K562 (cell line): ENCODE results near the gene TRAK1. TPM values are rescaled to one million over a fixed set of nuclear protein-coding genes. Genes with fewer than 3 reads are reported as not detected.

ENCODE experiments used
- ATAC-seq: fragments of 200-7000 bp; cut with Tn5 transposase; 3 replicates; pipeline ENCODE4 v1.9.1; 2020; ENCODE audit warnings: moderate library complexity
- BruUV-seq: library from RNA; stranded (reverse); fragments of 400-500 nt; replicated peaks from 2 replicates; lab custom pipeline; 2021; lab: Mats Ljungman, UMichigan
- CTCF ChIA-PET: fragments of 300-600 bp; formaldehyde crosslinking; extraction: SDS; loops from one replicate; lab custom pipeline; 2021; ENCODE audit warnings: low intra/inter-chr PET ratio; lab: Yijun Ruan, JAX
- POLR2A ChIA-PET: fragments of 300-600, 350-650 bp; sonication (Branson Sonifier 250); formaldehyde crosslinking; extraction: SDS; loops from one replicate; lab custom pipeline; 2021; ENCODE audit warnings: antibody characterized with exemption, inconsistent platforms; lab: Yijun Ruan, JAX
- DNase-seq, 4 experiments: peaks; one replicate each; pipeline versions ENCODE4 v3.0.0 to v3.0.0-alpha.2; 2011 to 2018; ENCODE audit warnings: low spot score in 3 of 4, mixed read lengths in 3 of 4; ENCODE audit errors: extremely low read depth in 1 of 4
- FAIRE-seq: peaks from 2 replicates; lab custom pipeline; 2011; peaks lifted over from hg19 to GRCh38; lab: Jason Lieb, UNC
- H2AFZ ChIP-seq: 2 replicates; pipeline ENCODE4 v1.6.0; 2011; ENCODE audit warnings: low read depth, low read length, control low read depth, inconsistent platforms
- H3K27ac ChIP-seq: fragments of 200-600 bp; 3 replicates; pipeline ENCODE4 v1.8.0; 2011; ENCODE audit warnings: low read depth, mild to moderate bottlenecking, control low read depth, inconsistent platforms, low read length, moderate library complexity, mixed read lengths; ENCODE audit errors: extremely low read depth
- H3K27me3 ChIP-seq, 2 experiments: fragments of 300-600 bp in 1 of 2; 2 replicates in 1 of 2; 3 replicates in 1 of 2; pipeline versions ENCODE4 v1.6.0 to v1.8.0; 2011; ENCODE audit warnings: inconsistent platforms in 2 of 2, low read length in 2 of 2, mild to moderate bottlenecking in 1 of 2, mixed read lengths in 1 of 2, moderate library complexity in 1 of 2; ENCODE audit not compliant: control insufficient read depth in 2 of 2, insufficient read depth in 2 of 2
- H3K36me3 ChIP-seq: fragments of 300-600 bp; 3 replicates; pipeline ENCODE4 v1.8.0; 2011; ENCODE audit warnings: mild to moderate bottlenecking, low read length, inconsistent platforms; ENCODE audit not compliant: control insufficient read depth, insufficient read depth
- H3K4me1 ChIP-seq, 2 experiments: fragments of 200-600 bp in 1 of 2; replicated peaks in 1 of 2; 2 replicates in 1 of 2; 3 replicates in 1 of 2; pipeline versions ENCODE4 v1.5.1 to v1.8.0; 2011; ENCODE audit warnings: inconsistent platforms in 2 of 2, low read length in 2 of 2, mild to moderate bottlenecking in 1 of 2, mixed read lengths in 1 of 2, moderate library complexity in 1 of 2; ENCODE audit not compliant: control insufficient read depth in 2 of 2, insufficient read depth in 2 of 2
- H3K4me2 ChIP-seq: 2 replicates; pipeline ENCODE4 v1.6.1; 2011; ENCODE audit warnings: low read length, control low read depth, inconsistent platforms, mixed read lengths; ENCODE audit not compliant: insufficient read depth
- H3K4me3 ChIP-seq: fragments of 200-600 bp; sonication (generic), shearing (Covaris generic); 2 replicates; pipeline ENCODE4 v1.5.1; 2016; ENCODE audit warnings: control low read depth, inconsistent platforms
- H3K79me2 ChIP-seq: fragments of 200-600 bp; 3 replicates; pipeline ENCODE4 v1.8.0; 2011; ENCODE audit warnings: low read length, inconsistent platforms; ENCODE audit not compliant: control insufficient read depth, insufficient read depth
- H3K9ac ChIP-seq, 2 experiments: 2 replicates each; pipeline versions ENCODE4 v1.6.0 to v1.6.1; 2011; ENCODE audit warnings: low read depth in 2 of 2, low read length in 2 of 2, control low read depth in 1 of 2, inconsistent platforms in 1 of 2, mild to moderate bottlenecking in 1 of 2, mixed read lengths in 1 of 2; ENCODE audit not compliant: insufficient read depth in 1 of 2
- H3K9me1 ChIP-seq: one replicate; pipeline ENCODE4 v1.6.0; 2011; ENCODE audit warnings: inconsistent platforms, mild to moderate bottlenecking, low read length, moderate library complexity; ENCODE audit not compliant: control insufficient read depth, insufficient read depth
- H3K9me3 ChIP-seq: replicated peaks from 2 replicates; pipeline ENCODE4 v1.5.1; 2011; ENCODE audit warnings: low read depth, low read length, inconsistent platforms; ENCODE audit not compliant: control insufficient read depth, insufficient read depth
- H4K20me1 ChIP-seq: replicated peaks from 2 replicates; pipeline ENCODE4 v1.6.1; 2011; ENCODE audit warnings: low read length, inconsistent platforms, mixed read lengths; ENCODE audit not compliant: control insufficient read depth, insufficient read depth
- NR2C1 ChIP-seq, 2 experiments: fragments of 450-650 bp; IDR thresholded peaks; 2 replicates each; pipeline ENCODE4 v1.6.1; 2017; ENCODE audit warnings: mild to moderate bottlenecking in 2 of 2, antibody characterized with exemption in 1 of 2, inconsistent platforms in 1 of 2, missing compliant biosample characterization in 1 of 2, missing genetic modification characterization in 1 of 2
- PBX2 ChIP-seq, 2 experiments: IDR thresholded peaks in 1 of 2; conservative IDR thresholded peaks in 1 of 2; 2 replicates each; pipeline ENCODE4 v1.6.1; 2016; ENCODE audit warnings: low read depth in 2 of 2, mild to moderate bottlenecking in 1 of 2, missing compliant biosample characterization in 1 of 2, missing genetic modification characterization in 1 of 2, moderate library complexity in 1 of 2
- PREB ChIP-seq: sonication (generic); formaldehyde crosslinking; IDR thresholded peaks from 2 replicates; pipeline ENCODE4 v1.8.1; 2023; ENCODE audit warnings: mild to moderate bottlenecking, missing genetic modification reagents
- ZBTB1 ChIP-seq: sonication (generic); formaldehyde crosslinking; IDR thresholded peaks from 2 replicates; pipeline ENCODE4 v1.8.1; 2023; ENCODE audit warnings: missing genetic modification reagents, low read depth, mild to moderate bottlenecking, borderline replicate concordance
- ZBTB43 ChIP-seq: sonication (generic); formaldehyde crosslinking; IDR thresholded peaks from 2 replicates; pipeline ENCODE4 v1.8.0; 2023; ENCODE audit warnings: mild to moderate bottlenecking, missing genetic modification reagents
- ZNF316 ChIP-seq: fragments of 450-650 bp; IDR thresholded peaks from 2 replicates; pipeline ENCODE4 v1.6.1; 2016
- ZNF518B ChIP-seq: fragments of 250-450 bp; sonication (Bioruptor Pico); IDR thresholded peaks from 2 replicates; pipeline ENCODE4 v1.5.0; 2021; ENCODE audit warnings: mild to moderate bottlenecking, moderate library complexity
- WGBS: fragments of 100-300 bp; shearing (Covaris generic); methylation state at CpG from one replicate; pipeline ENCODE4 v1.1.6; 2016; ENCODE audit warnings: low coverage, mixed read lengths; ENCODE audit not compliant: insufficient coverage; ENCODE audit errors: missing lambda C conversion rate; 5-methylcytosine and 5-hydroxymethylcytosine counted together
- in situ Hi-C: fragments of 300-500 bp; cut with MboI; formaldehyde crosslinking; loops from 4 replicates; pipeline ENCODE4 v1.15.0; 2018; ENCODE audit warnings: inconsistent platforms, mixed read lengths
- intact Hi-C: fragments of 100-400 bp; cut with micrococcal nuclease; formaldehyde crosslinking; loops from 2 replicates; pipeline ENCODE4 v1.14.2; 2022
- polyA plus RNA-seq, 8 experiments: library from polyadenylated mRNA; depleted of rRNA in 4 of 8; stranded (reverse) in 5 of 8; unstranded in 3 of 8; fragments of >200 nt; fragmentation: Nextera tagmentation in 2 of 8; fragmentation: Illumina TruSeq in 1 of 8; extraction: Ambion mirVana in 2 of 8; extraction: Trizol in 1 of 8; gene quantifications; 2 replicates each; pipeline versions ENCODE4 v1.2.1 to v1.2.3, GENCODE V29; 2011 to 2014; ENCODE audit warnings: inconsistent platforms in 1 of 8, missing spikeins in 1 of 8
- total RNA-seq, 7 experiments: library from RNA; depleted of rRNA in 6 of 7; stranded (reverse); fragments of >200 nt in 6 of 7; fragmentation: Illumina TruSeq in 2 of 7; extraction: Trizol in 2 of 7; gene quantifications; 2 replicates each; pipeline versions ENCODE4 v1.2.1 to v1.2.3, GENCODE V29; 2011 to 2021; ENCODE audit warnings: low replicate concordance in 1 of 7

The TRAK1 gene
- total and polyA plus RNA-seq, 9 of the 15 experiments (the other 6 are each of a cell fraction or from before 2014, with no cell fraction given): 5.3 to 28.5 (median 17.5) TPM

- TF ChIP-seq ZNF518B (CRISPR knock-in tag): no peak
- no peak for TF ChIP-seq ZNF316
Measured at GRCh38 chr3:42175386-42176240, 84.5 kb downstream of the TRAK1 start (continued).

GRCh38 chr3:42176242-42177034 is 85.3 kb downstream of the TRAK1 start:
- FAIRE-seq (no peak), ATAC-seq (no peak), DNase-seq (no peak)
- Histone ChIP-seq H2AFZ (no peak overlapping the region), H3K4me2 (no peak overlapping the region), H3K9me1 (peaks cover 2% of the 10 kb centered on the region), H3K9ac (no peak overlapping the region), H3K27ac (no peak overlapping the region), H3K4me3 (no peak overlapping the region), H3K79me2 (no peaks in the 10 kb centered on the region; the same call in 2 of the 3 replicates), H3K36me3 (0 out of 3 replicates have a peak, but pooled peaks cover 4% of the 10 kb centered on the region), H3K9me3 (no peaks in the 10 kb centered on the region), H3K27me3 (no peaks in the 10 kb centered on the region), H4K20me1 (peaks cover 6% of the 10 kb centered on the region), H3K4me1 (peaks cover 11 to 18% of the 10 kb centered on the region in 2 experiments)
- ChIA-PET POLR2A (interaction anchor here (0.9 to 1.0 kb wide), 2 partner anchors 9 to 28 kb away, joined by 3 read pairs; no protein-coding TSS in a partner anchor), CTCF (no interaction called here)
- BruUV-seq: no TSS peak
- in situ Hi-C loops: no loop called here
- 57% methylated on average over 7 of the region's 7 CpGs for WGBS
- intact Hi-C loops: no loop called here
- TF ChIP-seq NR2C1 (IDR thresholded peaks at IDR 0.05): no peak
- TF ChIP-seq NR2C1 (tag; IDR thresholded peaks at IDR 0.05): no peak
- no peak for TF ChIP-seq ZBTB1
- no peak for TF ChIP-seq PREB
- TF ChIP-seq ZBTB43 (CRISPR knock-in tag): no peak
- no peak for TF ChIP-seq PBX2 (CRISPR knock-in tag; IDR thresholded peaks at IDR 0.05; ENCODE audit: low read depth)
- TF ChIP-seq PBX2 (tag; conservative IDR thresholded peaks at IDR 0.05; ENCODE audit: low read depth): 0 out of 2 replicates have a peak, but pooled peaks have one; percentile 19
